Osteoblast (primary cell): ENCODE results near the gene CUEDC1. TPM values are rescaled to one million over a fixed set of nuclear protein-coding genes. Genes with fewer than 3 reads are reported as not detected.

Experiments used
- DNase-seq: peaks from one replicate; pipeline ENCODE4 v3.0.0; 2011; ENCODE audit warnings: low spot score, mixed read lengths; ENCODE audit not compliant: insufficient read length; ENCODE audit errors: missing footprints
- H2AFZ ChIP-seq: 2 replicates; pipeline ENCODE4 v1.6.0; 2011; ENCODE audit warnings: mild to moderate bottlenecking, low read length
- H3K27ac ChIP-seq: 2 replicates; pipeline ENCODE4 v1.5.1; 2011; ENCODE audit warnings: mild to moderate bottlenecking, low read depth, low read length, moderate library complexity
- H3K27me3 ChIP-seq: 2 replicates; pipeline ENCODE4 v1.6.0; 2012; ENCODE audit warnings: mild to moderate bottlenecking, control low read depth, inconsistent platforms, low read length, moderate library complexity; ENCODE audit not compliant: insufficient read depth
- H3K36me3 ChIP-seq: 2 replicates; pipeline ENCODE4 v1.5.1; 2011; ENCODE audit warnings: mild to moderate bottlenecking, low read length, control low read depth, moderate library complexity; ENCODE audit not compliant: insufficient read depth
- H3K4me1 ChIP-seq: 2 replicates; pipeline ENCODE4 v1.5.1; 2011; ENCODE audit warnings: mild to moderate bottlenecking, low read length, control low read depth, moderate library complexity; ENCODE audit not compliant: insufficient read depth
- H3K4me2 ChIP-seq: 2 replicates; pipeline ENCODE4 v1.6.0; 2011; ENCODE audit warnings: mild to moderate bottlenecking, low read length; ENCODE audit not compliant: insufficient read depth
- H3K4me3 ChIP-seq: fragments of 200-600 bp; sonication (generic); 3 replicates; pipeline ENCODE4 v1.5.1; 2012; ENCODE audit warnings: mild to moderate bottlenecking, low read length, inconsistent platforms; ENCODE audit not compliant: insufficient read depth
- H3K79me2 ChIP-seq: 2 replicates; pipeline ENCODE4 v1.6.0; 2012; ENCODE audit warnings: mild to moderate bottlenecking, low read length, control low read depth, inconsistent platforms; ENCODE audit not compliant: insufficient read depth
- H3K9me3 ChIP-seq: 2 replicates; pipeline ENCODE4 v1.5.1; 2011; ENCODE audit warnings: low read depth, low read length, control low read depth
- H4K20me1 ChIP-seq: 2 replicates; pipeline ENCODE4 v1.6.0; 2012; ENCODE audit warnings: mild to moderate bottlenecking, low read length, control low read depth; ENCODE audit not compliant: insufficient read depth
- total RNA-seq: library from RNA; depleted of rRNA; stranded (reverse); fragments of >200 nt; gene quantifications from 2 replicates; pipeline ENCODE4 v1.2.3, GENCODE V29; 2012
- TF ChIP-seq, protein P1 (sequence below): IDR thresholded peaks from 2 replicates; pipeline ENCODE4 v1.5.1; 2011; ENCODE audit warnings: mild to moderate bottlenecking, low read depth, low read length, moderate library complexity; ENCODE audit errors: extremely low read depth

The CUEDC1 gene
- total RNA-seq, 1 donor: 21.0 TPM

DNA sequence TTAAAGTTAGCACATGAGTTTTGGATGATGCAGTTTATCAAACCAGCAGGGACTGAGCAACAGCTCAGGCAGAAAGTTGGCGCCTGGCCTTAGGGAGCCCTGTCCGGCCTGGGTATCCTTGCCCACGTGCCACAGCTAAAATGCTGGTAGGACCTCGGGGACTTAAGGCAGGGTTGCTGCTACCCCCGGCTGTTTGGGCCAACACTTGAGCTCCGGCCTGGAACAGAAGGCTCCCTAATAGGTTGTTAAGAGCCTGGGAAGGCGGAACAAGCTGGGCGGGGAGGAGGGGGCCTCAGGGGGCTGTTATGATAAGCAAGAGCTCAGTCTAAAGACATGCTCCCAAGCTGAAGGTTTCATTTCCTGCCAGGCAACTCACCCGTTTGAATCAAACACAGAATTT, 39.7 kb downstream of the CUEDC1 start:
- no peak overlapping the region for H2AFZ ChIP-seq
- H4K20me1 ChIP-seq: peaks cover 40% of the 10 kb centered on the region
- H3K4me1 ChIP-seq: peaks cover 28% of the 10 kb centered on the region
- H3K4me3 ChIP-seq: no peak overlapping the region
- H3K27me3 ChIP-seq: no peaks in the 10 kb centered on the region
- H3K36me3 ChIP-seq: no peaks in the 10 kb centered on the region
- H3K79me2 ChIP-seq: peaks cover 78% of the 10 kb centered on the region
- H3K9me3 ChIP-seq: no peaks in the 10 kb centered on the region
- no peak overlapping the region for H3K27ac ChIP-seq
- DNase-seq: peak; percentile 53
- H3K4me2 ChIP-seq: no peak overlapping the region
- TF ChIP-seq, protein P1, sequence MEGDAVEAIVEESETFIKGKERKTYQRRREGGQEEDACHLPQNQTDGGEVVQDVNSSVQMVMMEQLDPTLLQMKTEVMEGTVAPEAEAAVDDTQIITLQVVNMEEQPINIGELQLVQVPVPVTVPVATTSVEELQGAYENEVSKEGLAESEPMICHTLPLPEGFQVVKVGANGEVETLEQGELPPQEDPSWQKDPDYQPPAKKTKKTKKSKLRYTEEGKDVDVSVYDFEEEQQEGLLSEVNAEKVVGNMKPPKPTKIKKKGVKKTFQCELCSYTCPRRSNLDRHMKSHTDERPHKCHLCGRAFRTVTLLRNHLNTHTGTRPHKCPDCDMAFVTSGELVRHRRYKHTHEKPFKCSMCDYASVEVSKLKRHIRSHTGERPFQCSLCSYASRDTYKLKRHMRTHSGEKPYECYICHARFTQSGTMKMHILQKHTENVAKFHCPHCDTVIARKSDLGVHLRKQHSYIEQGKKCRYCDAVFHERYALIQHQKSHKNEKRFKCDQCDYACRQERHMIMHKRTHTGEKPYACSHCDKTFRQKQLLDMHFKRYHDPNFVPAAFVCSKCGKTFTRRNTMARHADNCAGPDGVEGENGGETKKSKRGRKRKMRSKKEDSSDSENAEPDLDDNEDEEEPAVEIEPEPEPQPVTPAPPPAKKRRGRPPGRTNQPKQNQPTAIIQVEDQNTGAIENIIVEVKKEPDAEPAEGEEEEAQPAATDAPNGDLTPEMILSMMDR: no peak

GRCh38 chr17:57914273-57915142, 40.7 kb downstream of the CUEDC1 start:
- no peak overlapping the region for H3K4me2 ChIP-seq
- H2AFZ ChIP-seq: no peak overlapping the region
- H3K27me3 ChIP-seq: no peaks in the 10 kb centered on the region
- no peaks in the 10 kb centered on the region for H3K36me3 ChIP-seq
- no peak overlapping the region for H3K27ac ChIP-seq
- no peaks in the 10 kb centered on the region for H3K9me3 ChIP-seq
- H3K4me1 ChIP-seq: peaks cover 28% of the 10 kb centered on the region
- H4K20me1 ChIP-seq: peaks cover 35% of the 10 kb centered on the region
- peak; percentile 21 for DNase-seq
- peaks cover 71% of the 10 kb centered on the region for H3K79me2 ChIP-seq
- TF ChIP-seq, protein P1: no peak
- H3K4me3 ChIP-seq: no peak overlapping the region

- peak; percentile 93 for DNase-seq
- Histone ChIP-seq H3K36me3 (no peaks in the 10 kb centered on the region), H3K4me1 (peaks cover 28% of the 10 kb centered on the region), H3K27me3 (no peaks in the 10 kb centered on the region), H2AFZ (no peak overlapping the region), H3K4me3 (no peak overlapping the region), H3K4me2 (peak overlapping the region; percentile 46), H3K27ac (peak overlapping the region; percentile 30), H4K20me1 (peaks cover 35% of the 10 kb centered on the region), H3K79me2 (peaks cover 72% of the 10 kb centered on the region), H3K9me3 (no peaks in the 10 kb centered on the region)
- TF ChIP-seq, protein P1: no peak
Measured at GRCh38 chr17:57913575-57914272, 41.5 kb downstream of the CUEDC1 start.
